B cell (primary cell): Measurements from ENCODE around the gene TMC5. TPM values are rescaled to one million over a fixed set of nuclear protein-coding genes. Genes with fewer than 3 reads are reported as not detected.
A peak's percentile ranks its signal among the peaks of the same experiment; 100 is the strongest.
"Not testable (repeated sequence)": the region's sequence is repeated elsewhere in the genome, so short reads cannot be mapped to it uniquely, and the experiment has no call there.

ENCODE experiments used
- ATAC-seq: fragments of 200-7000 bp; cut with Tn5 transposase; one replicate; pipeline ENCODE4 v1.10.0; 2021; ENCODE audit warnings: low read depth, mild to moderate bottlenecking, moderate number of reproducible peaks, moderate library complexity
- CTCF ChIA-PET: fragments of 350-600 bp; sonication (Branson Sonifier 250); formaldehyde crosslinking; loops from one replicate; lab custom pipeline; 2021; ENCODE audit warnings: antibody characterized with exemption, inconsistent platforms; lab: Charles Lee
- POLR2A ChIA-PET: fragments of 350-600 bp; sonication (Branson Sonifier 250); formaldehyde crosslinking; loops from one replicate; lab custom pipeline; 2021; ENCODE audit warnings: antibody characterized with exemption; lab: Charles Lee
- DNase-seq: peaks from one replicate; pipeline ENCODE4 v3.0.0; 2013
- H2AFZ ChIP-seq: 2 replicates; pipeline ENCODE4 v1.6.1; 2012; ENCODE audit warnings: mild to moderate bottlenecking, low read depth, low read length; ENCODE audit not compliant: insufficient read depth, poor library complexity, severe bottlenecking
- H3K27ac ChIP-seq, 2 donors: 1 replicate in 1 of 2; 2 replicates in 1 of 2; pipeline ENCODE4 v1.5.1; 2012 to 2013; ENCODE audit warnings: low read length in 2 of 2, mild to moderate bottlenecking in 2 of 2, moderate library complexity in 1 of 2
- H3K27me3 ChIP-seq, 4 experiments: fragments of 200-600 bp in 1 of 4; sonication (generic) in 1 of 4; replicated peaks in 1 of 4; 1 replicate in 2 of 4; 2 replicates in 2 of 4; pipeline versions ENCODE4 v1.6.1 to v1.7.0; 2013 to 2016; ENCODE audit warnings: low read length in 3 of 4, mild to moderate bottlenecking in 2 of 4, mixed read lengths in 1 of 4, moderate library complexity in 1 of 4; ENCODE audit not compliant: insufficient read depth in 4 of 4, control insufficient read depth in 3 of 4; ENCODE audit errors: control extremely low read depth in 1 of 4
- H3K36me3 ChIP-seq, 2 experiments: replicated peaks in 1 of 2; 1 replicate in 1 of 2; 2 replicates in 1 of 2; pipeline versions ENCODE4 v1.6.1 to v1.7.1; 2013; ENCODE audit warnings: low read length in 1 of 2; ENCODE audit not compliant: insufficient read depth in 2 of 2, control insufficient read depth in 1 of 2; ENCODE audit errors: control extremely low read depth in 1 of 2, extremely low read depth in 1 of 2
- H3K4me1 ChIP-seq, 2 donors: fragments of 200-600 bp in 1 of 2; sonication (generic) in 1 of 2; 1 replicate in 1 of 2; 2 replicates in 1 of 2; pipeline versions ENCODE4 v1.5.1 to v1.6.1; 2013 to 2017; ENCODE audit warnings: low read length in 2 of 2; ENCODE audit not compliant: control insufficient read depth in 2 of 2, insufficient read depth in 2 of 2
- H3K4me2 ChIP-seq: replicated peaks from 2 replicates; pipeline ENCODE3; 2012; ENCODE audit warnings: mild to moderate bottlenecking, low read depth, low read length; ENCODE audit not compliant: poor library complexity, severe bottlenecking
- H3K4me3 ChIP-seq, 5 experiments: fragments of 200-600 bp in 1 of 5; sonication (generic) in 1 of 5; 1 replicate in 3 of 5; 2 replicates in 2 of 5; pipeline versions ENCODE4 v1.5.1 to v1.7.0; 2011 to 2016; ENCODE audit warnings: low read length in 4 of 5, mild to moderate bottlenecking in 4 of 5, low read depth in 2 of 5, control low read depth in 1 of 5, moderate library complexity in 1 of 5; ENCODE audit not compliant: insufficient read depth in 1 of 5; ENCODE audit errors: control extremely low read depth in 1 of 5, extremely low read depth in 1 of 5
- H3K79me2 ChIP-seq: fragments of 200-600 bp; sonication (generic); one replicate; pipeline ENCODE4 v1.6.0; 2016; ENCODE audit warnings: low read length; ENCODE audit not compliant: control insufficient read depth, insufficient read depth
- H3K9ac ChIP-seq: fragments of 200-600 bp; sonication (generic); 2 replicates; pipeline ENCODE4 v1.6.1; 2017; ENCODE audit warnings: mild to moderate bottlenecking, low read length, moderate library complexity
- H3K9me3 ChIP-seq, 3 donors: one replicate each; pipeline versions ENCODE4 v1.6.1 to v1.7.1; 2013; ENCODE audit warnings: low read length in 2 of 3; ENCODE audit not compliant: control insufficient read depth in 2 of 3, insufficient read depth in 1 of 3; ENCODE audit errors: control extremely low read depth in 1 of 3
- H4K20me1 ChIP-seq: 2 replicates; pipeline ENCODE4 v1.6.0; 2012; ENCODE audit warnings: mild to moderate bottlenecking, low read length; ENCODE audit not compliant: insufficient read depth, control insufficient read depth, poor library complexity, severe bottlenecking
- H3K27ac Mint-ChIP-seq: one replicate; pipeline ENCODE4 v1.8.0; 2021; ENCODE audit warnings: mixed read lengths
- H3K27me3 Mint-ChIP-seq: one replicate; pipeline ENCODE4 v1.8.0; 2021; ENCODE audit warnings: mixed read lengths
- H3K4me1 Mint-ChIP-seq: one replicate; pipeline ENCODE4 v1.8.0; 2021; ENCODE audit warnings: mixed read lengths
- H3K4me3 Mint-ChIP-seq: one replicate; pipeline ENCODE4 v1.8.0; 2021; ENCODE audit warnings: mixed read lengths
- H3K9me3 Mint-ChIP-seq: one replicate; pipeline ENCODE4 v1.8.0; 2022; ENCODE audit warnings: mixed read lengths; ENCODE audit not compliant: insufficient read depth
- CTCF ChIP-seq: fragments of 200-600 bp; IDR thresholded peaks from one replicate; pipeline ENCODE4 v1.8.0; 2022; ENCODE audit warnings: antibody characterized with exemption, mild to moderate bottlenecking
- EZH2 ChIP-seq: IDR thresholded peaks from 2 replicates; pipeline ENCODE4 v1.6.1; 2012; ENCODE audit warnings: borderline replicate concordance, low read depth, mild to moderate bottlenecking, moderate library complexity, low read length; ENCODE audit not compliant: insufficient read depth, poor library complexity, severe bottlenecking
- WGBS: methylation state at CpG from one replicate; pipeline ENCODE4 v1.1.5; 2013; ENCODE audit warnings: missing lambda C conversion rate; ENCODE audit not compliant: insufficient coverage; 5-methylcytosine and 5-hydroxymethylcytosine counted together
- intact Hi-C: fragments of 100-400 bp; cut with micrococcal nuclease; formaldehyde crosslinking; loops from one replicate; pipeline ENCODE4 v1.10.0; 2022
- polyA plus RNA-seq: library from polyadenylated mRNA; depleted of rRNA; stranded (reverse); fragments of >200 nt; gene quantifications from 2 replicates; pipeline ENCODE4 v1.2.3, GENCODE V29; 2012
- total RNA-seq, 2 donors: library from RNA; stranded (reverse); fragments of 120-200 nt in 1 of 2; gene quantifications; 1 replicate in 1 of 2; 2 replicates in 1 of 2; pipeline versions ENCODE4 v1.2.3 to v1.2.4, GENCODE V29; 2013 to 2022

The TMC5 gene
- total and polyA plus RNA-seq, 2 donors (not counting 1 experiment from before 2014, with no cell fraction given): not detected

GRCh38 chr16:19410435-19411171 lies 7.1 kb upstream of the TMC5 start:
- Histone ChIP-seq H3K36me3 (no peaks in the 10 kb centered on the region), H3K79me2 (no peaks in the 10 kb centered on the region), H3K9me3 (peaks cover 1 to 16% (median 13%) of the 10 kb centered on the region in 3 donors), H3K4me2 (peak overlapping the region; percentile 77), H2AFZ (peak overlapping the region; percentile 68), H4K20me1 (no peaks in the 10 kb centered on the region), H3K27me3 (peaks cover 0 to 37% (median 17%) of the 10 kb centered on the region in 4 experiments), H3K9ac (peak overlapping the region; percentile 57), H3K4me1 (peaks cover 12 to 18% of the 10 kb centered on the region in 2 donors), H3K27ac (no peak overlapping the region), H3K4me3 (peak overlapping the region in 4 of 5 experiments; percentile 4 to 54 (median 38))
- peak; percentile 25 for DNase-seq
- Mint-ChIP-seq H3K4me1 (peaks cover 8% of the 10 kb centered on the region), H3K27me3 (peaks cover 38% of the 10 kb centered on the region), H3K4me3 (peak overlapping the region; percentile 85), H3K27ac (no peak overlapping the region), H3K9me3 (no peaks in the 10 kb centered on the region)
- no peak for TF ChIP-seq CTCF
- no peak for TF ChIP-seq EZH2
- intact Hi-C loops: no loop called here
- CTCF ChIA-PET: no interaction called here
- ATAC-seq: no peak
- WGBS: 4% methylated on average over 58 of the region's 58 CpGs
- POLR2A ChIA-PET: interaction anchor here (0.6 kb wide), 1 partner anchor 154 kb away, joined by 3 read pairs; no protein-coding TSS in a partner anchor

GRCh38 chr16:19411298-19411697 lies 6.4 kb upstream of the TMC5 start:
- intact Hi-C loops: no loop called here
- Histone ChIP-seq H4K20me1 (no peaks in the 10 kb centered on the region), H3K36me3 (no peaks in the 10 kb centered on the region), H3K9me3 (peaks cover 1 to 16% (median 13%) of the 10 kb centered on the region in 3 donors), H3K4me3 (peak overlapping the region in 2 of 5 experiments; percentile 46 to 54), H2AFZ (peak overlapping the region; percentile 68), H3K4me1 (peaks cover 12 to 18% of the 10 kb centered on the region in 2 donors), H3K79me2 (no peaks in the 10 kb centered on the region), H3K9ac (peak overlapping the region; percentile 57), H3K4me2 (peak overlapping the region; percentile 77), H3K27ac (no peak overlapping the region), H3K27me3 (peaks cover 0 to 40% (median 17%) of the 10 kb centered on the region in 4 experiments)
- WGBS: 60% methylated on average over 1 of the region's 3 CpGs
- TF ChIP-seq CTCF (no peak), EZH2 (no peak)
- H3K4me1 Mint-ChIP-seq: peaks cover 8% of the 10 kb centered on the region
- H3K27me3 Mint-ChIP-seq: peaks cover 40% of the 10 kb centered on the region
- no peak overlapping the region for H3K27ac Mint-ChIP-seq
- CTCF ChIA-PET: no interaction called here
- H3K9me3 Mint-ChIP-seq: no peaks in the 10 kb centered on the region
- DNase-seq: no peak
- POLR2A ChIA-PET: interaction anchor here (0.6 kb wide), 1 partner anchor 154 kb away, joined by 3 read pairs; no protein-coding TSS in a partner anchor
- no peak for ATAC-seq
- peak overlapping the region; percentile 85 for H3K4me3 Mint-ChIP-seq

GRCh38 chr16:19412055-19412454 lies 5.6 kb upstream of the TMC5 start:
- H3K4me2 ChIP-seq, H3K27ac ChIP-seq, H3K4me1 Mint-ChIP-seq, H3K36me3 ChIP-seq, H3K9me3 Mint-ChIP-seq, H3K4me3 ChIP-seq, ATAC-seq, H3K79me2 ChIP-seq, H3K9ac ChIP-seq, POLR2A ChIA-PET, H2AFZ ChIP-seq, intact Hi-C loops, CTCF ChIA-PET, H4K20me1 ChIP-seq, DNase-seq, H3K4me3 Mint-ChIP-seq, H3K27ac Mint-ChIP-seq: not testable (repeated sequence)
- WGBS: 100% methylated on average over 5 of the region's 7 CpGs
- Histone ChIP-seq H3K27me3 (peaks cover 0 to 40% (median 17%) of the 10 kb centered on the region in 4 experiments), H3K4me1 (peaks cover 12 to 18% of the 10 kb centered on the region in 2 donors), H3K9me3 (peaks cover 1 to 15% (median 9%) of the 10 kb centered on the region in 3 donors)
- peaks cover 39% of the 10 kb centered on the region for H3K27me3 Mint-ChIP-seq
